ENCODE measurements around the gene ABHD17B. TPM values are rescaled to one million over a fixed set of nuclear protein-coding genes. Genes with fewer than 3 reads are reported as not detected.

Gene ABHD17B
- total RNA-seq, 2 donors from 2014 or later: 6.0 to 9.6 TPM

DNA sequence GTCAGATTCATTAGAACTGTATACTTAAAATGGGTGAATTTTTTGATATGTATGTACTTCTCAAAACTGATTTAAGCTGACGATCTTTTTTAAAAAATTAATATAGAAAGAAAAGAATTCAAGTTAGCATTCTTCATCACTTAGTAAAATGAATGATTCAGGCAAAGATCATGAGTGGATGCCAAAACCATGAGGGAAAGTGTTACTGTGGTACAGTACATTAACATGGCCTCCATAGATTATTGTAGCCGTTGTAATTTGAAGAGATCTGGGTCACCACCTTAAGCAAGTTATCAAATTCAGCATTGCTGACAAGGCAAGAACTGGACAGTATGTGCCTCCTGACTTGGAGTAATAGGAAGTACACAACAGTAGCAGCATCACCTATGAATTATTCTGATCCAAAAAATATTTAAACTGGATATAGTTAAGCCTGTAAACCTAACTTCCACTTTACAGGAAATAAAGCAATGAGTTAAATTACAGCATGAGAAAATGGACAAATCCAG lies 30.1 kb upstream of the ABHD17B start:
- WGBS, 2 donors: 87 to 91% methylated on average over 2 of the region's 2 CpGs
- DNase-seq (no peak), ATAC-seq (no peak)
- intact Hi-C loops (cut with DNase I): no loop called here
- no peak for TF ChIP-seq POLR2A (IDR thresholded peaks at IDR 0.05)
- TF ChIP-seq, protein P1, sequence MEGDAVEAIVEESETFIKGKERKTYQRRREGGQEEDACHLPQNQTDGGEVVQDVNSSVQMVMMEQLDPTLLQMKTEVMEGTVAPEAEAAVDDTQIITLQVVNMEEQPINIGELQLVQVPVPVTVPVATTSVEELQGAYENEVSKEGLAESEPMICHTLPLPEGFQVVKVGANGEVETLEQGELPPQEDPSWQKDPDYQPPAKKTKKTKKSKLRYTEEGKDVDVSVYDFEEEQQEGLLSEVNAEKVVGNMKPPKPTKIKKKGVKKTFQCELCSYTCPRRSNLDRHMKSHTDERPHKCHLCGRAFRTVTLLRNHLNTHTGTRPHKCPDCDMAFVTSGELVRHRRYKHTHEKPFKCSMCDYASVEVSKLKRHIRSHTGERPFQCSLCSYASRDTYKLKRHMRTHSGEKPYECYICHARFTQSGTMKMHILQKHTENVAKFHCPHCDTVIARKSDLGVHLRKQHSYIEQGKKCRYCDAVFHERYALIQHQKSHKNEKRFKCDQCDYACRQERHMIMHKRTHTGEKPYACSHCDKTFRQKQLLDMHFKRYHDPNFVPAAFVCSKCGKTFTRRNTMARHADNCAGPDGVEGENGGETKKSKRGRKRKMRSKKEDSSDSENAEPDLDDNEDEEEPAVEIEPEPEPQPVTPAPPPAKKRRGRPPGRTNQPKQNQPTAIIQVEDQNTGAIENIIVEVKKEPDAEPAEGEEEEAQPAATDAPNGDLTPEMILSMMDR (IDR thresholded peaks at IDR 0.05): no peak
- no peaks in the 10 kb centered on the region for H3K27me3 ChIP-seq
- H3K36me3 ChIP-seq (replicated peaks in 1 of 2; ENCODE audit: insufficient read depth in 1 of 2, low read depth in 2 of 2): no peaks in the 10 kb centered on the region
- H3K9me3 ChIP-seq: no peaks in the 10 kb centered on the region
- no peak overlapping the region for H3K27ac ChIP-seq
- no peak overlapping the region for H3K4me3 ChIP-seq
- H3K4me1 ChIP-seq: no peaks in the 10 kb centered on the region

DNA sequence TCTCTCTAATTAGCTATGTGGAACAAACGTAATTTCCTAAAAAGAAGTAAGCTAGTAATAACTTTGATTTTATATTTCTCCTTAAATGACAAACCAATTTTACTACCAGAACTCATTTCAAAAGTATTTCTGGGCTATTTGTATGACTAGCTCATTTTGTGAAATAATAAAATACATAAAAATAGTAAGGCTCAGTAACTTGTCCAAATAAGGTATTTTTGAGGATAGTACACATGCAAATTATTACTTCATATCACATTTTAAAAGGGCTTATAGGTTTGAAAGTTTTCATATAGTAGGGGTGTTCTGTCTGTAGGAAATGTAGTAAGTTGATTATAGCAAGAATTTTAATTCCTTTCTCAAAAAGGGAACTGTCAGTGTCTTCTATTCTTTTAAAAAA lies 26.9 kb upstream of the ABHD17B start:
- intact Hi-C loops (cut with DNase I): no loop called here
- 79 to 80% methylated on average over 1 of the region's 1 CpG for WGBS, 2 donors

DNA sequence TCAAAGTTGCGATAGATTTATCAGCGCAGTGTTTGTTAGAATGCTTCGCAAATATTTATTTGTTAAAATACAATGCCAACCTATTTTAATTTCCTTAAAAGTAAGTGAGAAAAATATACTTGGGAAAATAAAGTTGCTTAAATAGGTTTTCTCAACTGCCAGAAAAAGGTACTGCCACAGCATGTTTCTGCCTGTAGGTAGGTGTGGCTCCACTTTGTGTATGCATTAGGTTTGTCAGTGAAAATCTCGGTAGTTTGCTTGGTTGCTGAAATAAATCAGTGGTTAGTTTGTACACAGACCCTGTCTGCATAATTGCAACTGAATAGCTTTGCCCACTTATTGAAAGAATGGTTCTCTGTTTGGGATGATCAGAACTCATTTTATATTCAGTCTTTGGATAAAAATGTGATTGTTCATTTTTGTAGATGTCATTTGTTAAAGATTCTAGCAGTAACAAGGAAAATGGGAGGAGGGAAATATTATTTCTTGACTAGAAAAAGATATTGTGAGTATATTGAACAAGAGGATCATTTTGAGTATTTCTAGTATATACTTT lies 26.2 kb upstream of the ABHD17B start:
- Histone ChIP-seq H3K9me3 (no peaks in the 10 kb centered on the region), H3K27ac (no peak overlapping the region), H3K4me3 (no peak overlapping the region), H3K27me3 (no peaks in the 10 kb centered on the region), H3K4me1 (no peaks in the 10 kb centered on the region), H3K36me3 (replicated peaks in 1 of 2; ENCODE audit: insufficient read depth in 1 of 2, low read depth in 2 of 2) (no peaks in the 10 kb centered on the region)
- DNase-seq (no peak), ATAC-seq (no peak)
- 39 to 41% methylated on average over 4 of the region's 4 CpGs for WGBS, 2 donors
- no peak for TF ChIP-seq POLR2A (IDR thresholded peaks at IDR 0.05)
- TF ChIP-seq, protein P1 (IDR thresholded peaks at IDR 0.05): no peak
- intact Hi-C loops (cut with DNase I): no loop called here

More for the DNA sequence above, 26.9 kb upstream of the ABHD17B start:
- Histone ChIP-seq H3K27me3 (no peaks in the 10 kb centered on the region), H3K36me3 (replicated peaks in 1 of 2; ENCODE audit: insufficient read depth in 1 of 2, low read depth in 2 of 2) (no peaks in the 10 kb centered on the region), H3K4me3 (no peak overlapping the region), H3K9me3 (no peaks in the 10 kb centered on the region), H3K4me1 (no peaks in the 10 kb centered on the region), H3K27ac (no peak overlapping the region)
- TF ChIP-seq, protein P1 (IDR thresholded peaks at IDR 0.05): no peak
- no peak for TF ChIP-seq POLR2A (IDR thresholded peaks at IDR 0.05)
- ATAC-seq (no peak), DNase-seq (no peak)

DNA sequence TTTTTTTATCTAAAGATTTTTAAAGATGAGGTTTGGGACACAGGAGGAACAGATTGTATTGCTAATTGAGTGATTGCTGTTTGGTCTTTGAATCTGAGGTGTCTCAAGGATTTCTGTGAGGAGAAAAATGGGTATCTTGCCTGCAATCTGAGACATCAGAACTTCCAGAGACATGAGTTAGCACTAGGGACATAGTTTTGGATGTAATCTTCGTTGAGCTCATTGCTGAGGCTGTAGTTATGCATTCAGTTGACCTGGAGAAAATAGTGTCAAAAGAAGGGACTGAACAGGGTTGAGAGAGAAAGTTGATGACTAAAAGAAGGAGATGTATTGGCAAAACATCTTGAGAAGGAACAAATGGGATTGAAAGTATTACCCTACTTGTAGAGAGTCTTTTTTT lies 25.1 kb upstream of the ABHD17B start:
- Histone ChIP-seq H3K27me3 (no peaks in the 10 kb centered on the region), H3K36me3 (replicated peaks in 1 of 2; ENCODE audit: insufficient read depth in 1 of 2, low read depth in 2 of 2) (no peaks in the 10 kb centered on the region), H3K27ac (no peak overlapping the region), H3K9me3 (no peaks in the 10 kb centered on the region), H3K4me1 (peaks cover under 1% of the 10 kb centered on the region), H3K4me3 (no peak overlapping the region)
- 70 to 72% methylated on average over 1 of the region's 1 CpG for WGBS, 2 donors
- intact Hi-C loops (cut with DNase I): no loop called here
- no peak for DNase-seq
- no peak for ATAC-seq
- TF ChIP-seq POLR2A (IDR thresholded peaks at IDR 0.05): no peak
- TF ChIP-seq, protein P1 (IDR thresholded peaks at IDR 0.05): no peak

DNA sequence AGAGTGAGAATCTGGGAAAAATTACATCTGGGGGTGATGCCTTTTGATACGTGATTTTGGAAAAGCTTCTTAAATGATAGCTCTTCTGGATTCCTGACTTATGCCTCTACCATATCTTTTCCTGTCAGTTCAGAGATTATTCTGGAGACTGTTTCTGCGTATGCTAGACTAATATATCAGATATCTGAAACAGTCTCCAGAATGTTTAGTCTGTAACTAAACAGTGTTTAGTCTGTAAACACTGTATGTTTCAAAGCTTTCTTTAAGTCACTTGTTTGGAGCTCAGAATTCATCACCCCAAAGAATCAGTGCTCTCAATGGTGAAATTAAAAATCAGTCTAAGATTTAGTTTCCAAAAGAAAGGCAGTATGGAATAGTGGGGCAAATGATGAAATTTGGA lies 20.2 kb upstream of the ABHD17B start:
- Histone ChIP-seq H3K9me3 (no peaks in the 10 kb centered on the region), H3K27ac (no peak overlapping the region), H3K4me1 (peaks cover 8% of the 10 kb centered on the region), H3K36me3 (replicated peaks in 1 of 2; ENCODE audit: insufficient read depth in 1 of 2, low read depth in 2 of 2) (no peaks in the 10 kb centered on the region), H3K4me3 (no peak overlapping the region), H3K27me3 (no peaks in the 10 kb centered on the region)
- TF ChIP-seq, protein P1 (IDR thresholded peaks at IDR 0.05): no peak
- TF ChIP-seq POLR2A (IDR thresholded peaks at IDR 0.05): no peak
- intact Hi-C loops (cut with DNase I): no loop called here
- DNase-seq (no peak), ATAC-seq (no peak)
- 30 to 33% methylated on average over 2 of the region's 2 CpGs for WGBS, 2 donors

Data from body of pancreas (tissue), 4 donors.